K562 (cell line): ENCODE measurements around the gene ABCB9. TPM values are rescaled to one million over a fixed set of nuclear protein-coding genes. Genes with fewer than 3 reads are reported as not detected.

Source experiments
- CBFB ChIP-seq: sonication (generic); formaldehyde crosslinking; IDR thresholded peaks from 2 replicates; pipeline ENCODE4 v1.4.0; 2020; ENCODE audit warnings: mild to moderate bottlenecking, missing genetic modification reagents
- DMBX1 ChIP-seq: fragments of 250-450 bp; sonication (Bioruptor Pico); IDR thresholded peaks from 2 replicates; pipeline ENCODE4 v1.8.0; 2022; ENCODE audit warnings: inconsistent platforms, mild to moderate bottlenecking, moderate library complexity, borderline replicate concordance
- E2F5 ChIP-seq: sonication (generic); formaldehyde crosslinking; IDR thresholded peaks from 2 replicates; pipeline ENCODE4 v1.8.0; 2022; ENCODE audit warnings: mild to moderate bottlenecking, missing genetic modification reagents
- FOXK2 ChIP-seq, 2 experiments: fragments of 450-650 bp; IDR thresholded peaks in 1 of 2; conservative IDR thresholded peaks in 1 of 2; 2 replicates each; pipeline ENCODE4 v1.6.1; 2016; ENCODE audit warnings: low read depth in 2 of 2, mild to moderate bottlenecking in 1 of 2
- KDM4B ChIP-seq, 2 experiments: fragments of 450-650 bp in 1 of 2; sonication (generic) in 1 of 2; IDR thresholded peaks; 2 replicates each; pipeline ENCODE4 v1.6.1; 2016 to 2017; ENCODE audit warnings: borderline replicate concordance in 2 of 2, antibody characterized with exemption in 1 of 2, low read depth in 1 of 2, mild to moderate bottlenecking in 1 of 2
- PATZ1 ChIP-seq: fragments of 250-450 bp; sonication (Bioruptor Pico); IDR thresholded peaks from 2 replicates; pipeline ENCODE4 v1.5.0; 2020; ENCODE audit warnings: mild to moderate bottlenecking, borderline replicate concordance
- PRMT5 ChIP-seq: sonication (generic); formaldehyde crosslinking; IDR thresholded peaks from 2 replicates; pipeline ENCODE4 v1.5.0; 2020; ENCODE audit warnings: missing genetic modification reagents
- SMARCC2 ChIP-seq: fragments of 450-650 bp; IDR thresholded peaks from 2 replicates; pipeline ENCODE4 v1.6.1; 2017; ENCODE audit warnings: antibody characterized with exemption, moderate library complexity, mild to moderate bottlenecking, low read depth
- STAT5B ChIP-seq: fragments of 250-450 bp; sonication (Bioruptor Pico); IDR thresholded peaks from 2 replicates; pipeline ENCODE4 v1.8.0; 2021; ENCODE audit warnings: mild to moderate bottlenecking, inconsistent platforms
- USF1 ChIP-seq: sonication (generic); formaldehyde crosslinking; IDR thresholded peaks from 2 replicates; pipeline ENCODE4 v1.9.0; 2022; ENCODE audit warnings: mild to moderate bottlenecking, missing genetic modification reagents
- ZBTB40 ChIP-seq, 2 experiments: fragments of 450-650 bp in 1 of 2; sonication (generic) in 1 of 2; formaldehyde crosslinking in 1 of 2; IDR thresholded peaks; 2 replicates each; pipeline versions ENCODE4 v1.7.1 to v1.9.0; 2016 to 2022; ENCODE audit warnings: inconsistent platforms in 1 of 2, mild to moderate bottlenecking in 1 of 2, missing genetic modification reagents in 1 of 2
- ZFX ChIP-seq: sonication (generic); formaldehyde crosslinking; IDR thresholded peaks from 2 replicates; pipeline ENCODE4 v1.8.0; 2022; ENCODE audit warnings: mild to moderate bottlenecking, missing genetic modification reagents, moderate library complexity
- ZNF764 ChIP-seq: fragments of 250-450 bp; sonication (Bioruptor Pico); IDR thresholded peaks from 2 replicates; pipeline ENCODE4 v1.4.0; 2020; ENCODE audit warnings: low read depth, mild to moderate bottlenecking, moderate library complexity
- polyA plus RNA-seq, 8 experiments: library from polyadenylated mRNA; depleted of rRNA in 4 of 8; stranded (reverse) in 5 of 8; unstranded in 3 of 8; fragments of >200 nt; fragmentation: Nextera tagmentation in 2 of 8; fragmentation: Illumina TruSeq in 1 of 8; extraction: Ambion mirVana in 2 of 8; extraction: Trizol in 1 of 8; gene quantifications; 2 replicates each; pipeline versions ENCODE4 v1.2.1 to v1.2.3, GENCODE V29; 2011 to 2014; ENCODE audit warnings: inconsistent platforms in 1 of 8, missing spikeins in 1 of 8
- total RNA-seq, 7 experiments: library from RNA; depleted of rRNA in 6 of 7; stranded (reverse); fragments of >200 nt in 6 of 7; fragmentation: Illumina TruSeq in 2 of 7; extraction: Trizol in 2 of 7; gene quantifications; 2 replicates each; pipeline versions ENCODE4 v1.2.1 to v1.2.3, GENCODE V29; 2011 to 2021; ENCODE audit warnings: low replicate concordance in 1 of 7

The ABCB9 gene
- total and polyA plus RNA-seq, 9 of the 15 experiments (the other 6 are each of a cell fraction or from before 2014, with no cell fraction given) = 0.20 to 12.6 (median 6.2) TPM

GRCh38 chr12:122894193-122895121 is 71.8 kb downstream of the ABCB9 start (continued):
- TF ChIP-seq ZBTB40 (IDR thresholded peaks at IDR 0.05) (no peak), ZBTB40 (CRISPR knock-in tag; IDR thresholded peaks at IDR 0.05) (no peak), ZNF764 (CRISPR knock-in tag) (no peak), SMARCC2 (no peak), FOXK2 (conservative IDR thresholded peaks at IDR 0.05 in 1 of 2, IDR thresholded peaks at IDR 0.05 in 1 of 2; ENCODE audit: low read depth in 2 of 2) (no peak), USF1 (CRISPR knock-in tag) (no peak), DMBX1 (CRISPR knock-in tag) (peak; percentile 72), PATZ1 (CRISPR knock-in tag) (no peak), CBFB (CRISPR knock-in tag) (no peak), STAT5B (CRISPR knock-in tag) (no peak), E2F5 (CRISPR knock-in tag) (no peak), PRMT5 (no peak), KDM4B (IDR thresholded peaks at IDR 0.05; ENCODE audit: borderline replicate concordance in 2 of 2, low read depth in 1 of 2) (no peak), ZFX (CRISPR knock-in tag) (no peak)
